Activated naive CD4-positive, alpha-beta T cell treated with anti-CD3 and anti-CD28 coated beads, Interleukin-2, amount 50 U/mL, for 72 hours (primary cell): ENCODE measurements around the gene TCIRG1. TPM values are rescaled to one million over a fixed set of nuclear protein-coding genes. Genes with fewer than 3 reads are reported as not detected.

Experiments used
- ATAC-seq, 2 donors: fragments of 150-1000 bp; cut with Tn5 transposase; 2 replicates each; pipeline ENCODE4 v1.10.0; 2021; ENCODE audit warnings: mild to moderate bottlenecking in 2 of 2, moderate library complexity in 2 of 2
- DNase-seq, 2 donors: peaks; one replicate each; pipeline ENCODE4 v3.0.0; 2021 to 2022; ENCODE audit warnings: low spot score in 2 of 2
- H3K27ac Mint-ChIP-seq, 2 donors: one replicate each; pipeline ENCODE4 v1.8.0; 2022; ENCODE audit warnings: mild to moderate bottlenecking in 2 of 2, mixed read lengths in 2 of 2
- H3K36me3 Mint-ChIP-seq, 2 donors: one replicate each; pipeline ENCODE4 v1.8.0; 2022; ENCODE audit warnings: mixed read lengths in 2 of 2
- H3K9me3 Mint-ChIP-seq, 2 donors: one replicate each; pipeline ENCODE4 v1.8.0; 2022; ENCODE audit warnings: mixed read lengths in 2 of 2
- total RNA-seq, 2 donors: library from RNA; stranded (reverse); gene quantifications; one replicate each; pipeline ENCODE4 v1.2.3, GENCODE V29; 2022

TCIRG1 gene
- total RNA-seq, 2 donors from 2014 or later, result 226 to 295 TPM

GRCh38 chr11:68051191-68052136 is 12.6 kb downstream of the TCIRG1 start:
- ATAC-seq (peak in 1 of 2 donors; percentile 4), DNase-seq (peak in 1 of 2 donors; percentile 53)
- Mint-ChIP-seq H3K27ac (peak overlapping the region; percentile 37 to 92), H3K36me3 (no peaks in the 10 kb centered on the region), H3K9me3 (no peaks in the 10 kb centered on the region)

DNA sequence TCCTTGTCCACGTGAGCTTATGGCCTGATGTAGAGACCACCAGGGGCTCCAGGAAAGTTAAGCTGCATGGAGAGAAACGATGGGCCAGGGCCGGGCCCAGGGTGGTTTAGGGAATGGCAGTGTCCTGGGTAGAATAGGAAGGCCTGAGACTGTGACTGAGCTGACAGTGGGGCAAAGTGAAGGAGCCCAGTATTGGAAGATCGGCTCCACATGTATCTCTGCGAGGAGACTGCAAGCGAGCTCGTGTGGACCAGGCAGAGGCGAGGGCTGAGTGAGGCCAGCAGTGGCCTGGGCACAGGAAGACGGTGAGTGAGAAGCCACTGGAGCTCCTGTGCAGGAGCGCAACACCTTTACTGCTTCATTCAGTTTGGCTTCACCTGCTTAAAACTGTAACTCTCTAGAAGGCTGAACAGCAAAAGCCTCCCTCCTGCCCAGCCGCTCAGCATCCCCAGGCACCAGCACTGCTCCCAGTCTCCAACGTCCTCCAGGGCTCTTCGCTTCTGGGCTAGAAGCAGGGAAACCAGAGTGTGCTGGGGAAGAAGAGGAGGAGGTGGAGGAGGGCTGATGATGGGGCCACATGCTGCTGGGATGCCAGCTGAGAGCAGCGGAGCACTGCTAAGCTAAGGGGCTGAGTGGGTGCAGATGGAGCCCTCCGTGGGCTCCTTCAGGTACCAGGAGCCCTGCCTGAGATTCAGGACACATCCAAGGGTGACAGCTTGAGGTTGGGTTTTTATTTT is 13.5 kb downstream of the TCIRG1 start:
- no peaks in the 10 kb centered on the region for H3K9me3 Mint-ChIP-seq
- DNase-seq (no peak), ATAC-seq (peak in 1 of 2 donors; percentile 3)
- peak overlapping the region; percentile 37 to 92 for H3K27ac Mint-ChIP-seq
- H3K36me3 Mint-ChIP-seq, result no peaks in the 10 kb centered on the region

DNA sequence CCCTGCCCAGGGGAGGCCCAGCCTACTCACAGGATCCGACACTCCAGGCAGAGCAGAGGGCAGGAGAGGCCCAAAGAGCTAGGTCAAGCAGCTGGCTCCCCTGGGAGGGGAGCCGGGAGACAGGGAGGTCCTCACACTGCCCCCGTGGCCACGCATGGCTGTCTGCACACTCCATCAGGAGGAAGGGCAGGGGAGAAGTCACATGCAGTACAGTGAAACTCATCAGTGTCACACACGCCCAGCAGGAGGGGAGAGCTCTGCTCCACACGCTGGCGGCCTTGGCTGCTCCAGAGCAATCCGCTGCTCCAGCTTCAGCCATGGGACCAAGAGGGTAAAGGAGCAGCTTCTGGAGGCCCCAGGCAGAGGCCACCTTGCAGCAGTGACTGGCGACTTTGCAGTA is 14.3 kb downstream of the TCIRG1 start:
- Mint-ChIP-seq H3K27ac (peak overlapping the region; percentile 37 to 85), H3K9me3 (no peaks in the 10 kb centered on the region), H3K36me3 (no peaks in the 10 kb centered on the region)
- peak in 1 of 2 donors; percentile 52 for DNase-seq
- no peak for ATAC-seq

GRCh38 chr11:68053981-68054812 is 15.4 kb downstream of the TCIRG1 start:
- ATAC-seq (peak; percentile 11 to 18), DNase-seq (peak in 1 of 2 donors; percentile 52)
- Mint-ChIP-seq H3K9me3 (no peaks in the 10 kb centered on the region), H3K27ac (peak overlapping the region in 1 of 2 donors; percentile 37), H3K36me3 (no peaks in the 10 kb centered on the region)

DNA sequence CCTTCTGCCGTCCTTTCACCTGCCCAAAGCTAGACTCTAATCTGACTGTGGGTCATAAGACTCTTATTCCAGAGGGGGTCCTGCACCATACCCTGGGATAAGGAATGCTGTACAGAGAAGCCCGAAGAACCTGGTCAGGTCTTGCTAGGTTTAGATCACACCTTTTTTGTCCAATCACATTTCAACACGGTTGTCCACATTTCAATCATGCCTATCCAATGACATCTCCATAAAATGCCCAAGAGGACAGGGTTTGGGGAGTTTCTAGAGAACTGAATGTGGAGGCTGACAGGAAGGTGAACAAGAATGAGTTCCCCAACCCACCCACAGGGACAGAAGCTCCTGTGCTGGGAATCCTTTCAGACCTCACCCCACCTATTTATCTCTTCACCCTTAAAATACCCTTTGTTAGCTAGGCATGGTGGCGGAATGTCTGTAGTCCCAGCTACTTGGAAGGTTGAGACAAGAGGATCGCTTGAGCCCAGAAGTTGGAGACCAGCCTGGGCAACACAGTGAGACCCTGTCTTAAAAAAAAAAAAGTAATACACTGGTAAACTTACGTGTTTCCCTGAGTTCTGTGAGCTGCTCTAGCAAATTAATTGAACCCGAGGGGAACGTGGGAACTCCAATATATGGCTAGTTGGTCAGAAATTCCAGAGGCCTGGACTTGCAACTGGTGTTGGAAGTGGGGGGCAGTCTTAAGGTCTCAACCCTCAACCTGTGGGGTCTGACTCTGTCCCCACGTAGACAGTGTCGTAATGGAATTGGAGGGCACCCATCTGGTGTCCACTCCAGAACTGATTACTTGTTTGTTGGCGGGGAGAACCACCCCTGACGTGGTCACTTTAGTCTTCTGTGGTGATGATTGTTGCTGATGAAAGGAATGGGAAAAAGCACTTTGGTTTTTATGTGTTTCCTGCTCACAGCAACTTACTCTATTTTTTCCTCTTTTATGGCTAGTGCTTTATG is 17.8 kb downstream of the TCIRG1 start:
- H3K9me3 Mint-ChIP-seq, result no peaks in the 10 kb centered on the region
- ATAC-seq, result no peak
- H3K27ac Mint-ChIP-seq, result peak overlapping the region in 1 of 2 donors; percentile 18
- H3K36me3 Mint-ChIP-seq, result peaks cover 0 to 7% of the 10 kb centered on the region in 2 donors
- DNase-seq, result no peak

GRCh38 chr11:68057807-68058206 is 19.0 kb downstream of the TCIRG1 start:
- H3K9me3 Mint-ChIP-seq, result no peaks in the 10 kb centered on the region
- H3K27ac Mint-ChIP-seq, result no peak overlapping the region
- H3K36me3 Mint-ChIP-seq, result peaks cover 0 to 14% of the 10 kb centered on the region in 2 donors
- DNase-seq, result no peak
- no peak for ATAC-seq

GRCh38 chr11:68061508-68061907 is 22.7 kb downstream of the TCIRG1 start:
- Mint-ChIP-seq H3K27ac (no peak overlapping the region), H3K36me3 (peaks cover 0 to 21% of the 10 kb centered on the region in 2 donors), H3K9me3 (no peaks in the 10 kb centered on the region)
- DNase-seq (no peak), ATAC-seq (no peak)

DNA sequence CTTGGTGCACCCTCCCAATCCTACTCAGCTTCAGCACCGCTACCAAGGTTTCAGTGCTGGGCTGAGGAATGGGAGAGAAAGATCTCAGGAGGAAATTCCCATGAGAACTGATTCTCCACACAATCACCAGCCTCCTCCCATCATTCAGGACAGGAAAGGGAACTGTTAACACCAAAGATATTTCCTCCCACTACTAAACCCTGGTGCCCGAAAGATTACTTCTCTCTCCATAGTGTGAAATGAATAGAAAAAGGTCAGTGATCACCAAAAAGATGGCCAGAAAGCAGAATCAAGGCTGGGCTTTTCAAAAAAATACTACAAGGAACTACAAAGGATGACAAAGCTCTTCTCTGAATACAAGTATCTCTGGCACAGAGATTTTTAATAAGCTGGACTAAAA is 26.1 kb downstream of the TCIRG1 start:
- Mint-ChIP-seq H3K27ac (no peak overlapping the region), H3K9me3 (no peaks in the 10 kb centered on the region), H3K36me3 (peaks cover 0 to 24% of the 10 kb centered on the region in 2 donors)
- no peak for DNase-seq
- ATAC-seq, result no peak

- Mint-ChIP-seq H3K27ac (no peak overlapping the region), H3K36me3 (peaks cover 0 to 23% of the 10 kb centered on the region in 2 donors), H3K9me3 (no peaks in the 10 kb centered on the region)
- no peak for DNase-seq
- ATAC-seq, result no peak
Measured at GRCh38 chr11:68065841-68066240, 27.0 kb downstream of the TCIRG1 start.

DNA sequence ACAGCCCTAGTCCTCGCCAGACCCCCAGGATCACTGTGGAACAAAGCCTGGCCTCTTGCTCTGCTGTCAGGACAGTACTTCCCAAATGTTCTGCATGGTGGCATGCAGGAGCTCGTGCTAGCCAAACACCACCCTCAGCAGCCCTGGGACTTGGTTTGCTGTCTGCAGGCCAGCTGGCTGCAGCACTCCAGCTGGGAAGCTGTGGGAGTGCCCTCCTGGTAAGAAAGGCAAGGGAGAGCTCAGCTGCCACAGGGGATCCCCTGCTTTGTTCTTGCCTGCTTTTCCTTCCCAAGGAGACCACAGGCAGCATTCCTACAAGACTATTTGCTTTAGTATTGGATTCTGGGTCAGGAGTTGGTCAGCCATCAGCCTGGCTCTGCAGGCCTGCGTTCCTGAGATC is 27.9 kb downstream of the TCIRG1 start:
- Mint-ChIP-seq H3K9me3 (no peaks in the 10 kb centered on the region), H3K36me3 (peaks cover 0 to 18% of the 10 kb centered on the region in 2 donors), H3K27ac (no peak overlapping the region)
- DNase-seq (no peak), ATAC-seq (no peak)

GRCh38 chr11:68067991-68068390 is 29.2 kb downstream of the TCIRG1 start:
- Mint-ChIP-seq H3K27ac (no peak overlapping the region), H3K9me3 (no peaks in the 10 kb centered on the region), H3K36me3 (peaks cover 0 to 13% of the 10 kb centered on the region in 2 donors)
- DNase-seq (no peak), ATAC-seq (no peak)

- Mint-ChIP-seq H3K27ac (no peak overlapping the region), H3K36me3 (peaks cover 0 to 5% of the 10 kb centered on the region in 2 donors), H3K9me3 (no peaks in the 10 kb centered on the region)
- ATAC-seq (no peak), DNase-seq (no peak)
Measured at GRCh38 chr11:68071281-68072048, 32.6 kb downstream of the TCIRG1 start.

GRCh38 chr11:68074584-68075352 is 35.9 kb downstream of the TCIRG1 start:
- DNase-seq, result no peak
- Mint-ChIP-seq H3K36me3 (peaks cover 0 to 5% of the 10 kb centered on the region in 2 donors), H3K9me3 (no peaks in the 10 kb centered on the region), H3K27ac (no peak overlapping the region)
- no peak for ATAC-seq

DNA sequence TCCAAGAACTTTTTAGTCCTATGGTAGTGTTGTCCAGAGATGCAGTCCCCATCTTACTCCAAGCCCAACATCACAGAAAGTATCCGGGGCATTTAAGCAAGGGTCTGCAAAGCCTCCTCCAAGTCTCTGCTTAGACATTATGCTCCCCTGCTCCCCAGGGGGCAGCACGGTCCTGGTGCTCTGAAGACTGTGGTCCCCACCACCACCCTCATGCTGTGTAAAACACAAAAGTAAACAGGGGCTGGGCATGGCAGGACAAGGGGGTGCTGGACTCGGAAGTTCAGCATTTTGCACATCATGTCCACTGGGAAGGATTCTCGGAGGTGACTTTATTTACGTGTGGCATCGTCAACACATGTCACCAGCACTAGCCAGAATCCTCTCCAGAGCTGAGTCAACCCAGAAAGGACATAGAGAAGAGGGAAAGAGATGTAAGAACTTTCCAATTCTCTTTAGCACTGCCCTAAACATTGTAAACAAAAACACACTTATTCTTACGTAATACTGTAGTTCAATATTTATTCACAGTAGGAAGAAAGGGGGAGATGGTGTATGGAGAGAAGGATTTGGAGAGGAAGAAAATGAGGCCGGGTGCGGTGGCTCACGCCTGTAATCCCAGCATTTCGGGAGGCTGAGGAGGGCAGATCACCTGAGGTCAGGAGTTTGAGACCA is 37.7 kb downstream of the TCIRG1 start:
- Mint-ChIP-seq H3K36me3 (peaks cover 0 to 5% of the 10 kb centered on the region in 2 donors), H3K9me3 (no peaks in the 10 kb centered on the region), H3K27ac (peak overlapping the region in 1 of 2 donors; percentile 40)
- ATAC-seq (no peak), DNase-seq (no peak)
